GM21390 (cell line): ENCODE data around the gene DHRS1.
A peak's percentile ranks its signal among the peaks of the same experiment; 100 is the strongest.

Experiments
- ATAC-seq: cut with Tn5 transposase; IDR thresholded peaks from one replicate; pipeline ENCODE4 v1.9.1; 2021; ENCODE audit not compliant: unreplicated experiment

DHRS1 gene

DNA sequence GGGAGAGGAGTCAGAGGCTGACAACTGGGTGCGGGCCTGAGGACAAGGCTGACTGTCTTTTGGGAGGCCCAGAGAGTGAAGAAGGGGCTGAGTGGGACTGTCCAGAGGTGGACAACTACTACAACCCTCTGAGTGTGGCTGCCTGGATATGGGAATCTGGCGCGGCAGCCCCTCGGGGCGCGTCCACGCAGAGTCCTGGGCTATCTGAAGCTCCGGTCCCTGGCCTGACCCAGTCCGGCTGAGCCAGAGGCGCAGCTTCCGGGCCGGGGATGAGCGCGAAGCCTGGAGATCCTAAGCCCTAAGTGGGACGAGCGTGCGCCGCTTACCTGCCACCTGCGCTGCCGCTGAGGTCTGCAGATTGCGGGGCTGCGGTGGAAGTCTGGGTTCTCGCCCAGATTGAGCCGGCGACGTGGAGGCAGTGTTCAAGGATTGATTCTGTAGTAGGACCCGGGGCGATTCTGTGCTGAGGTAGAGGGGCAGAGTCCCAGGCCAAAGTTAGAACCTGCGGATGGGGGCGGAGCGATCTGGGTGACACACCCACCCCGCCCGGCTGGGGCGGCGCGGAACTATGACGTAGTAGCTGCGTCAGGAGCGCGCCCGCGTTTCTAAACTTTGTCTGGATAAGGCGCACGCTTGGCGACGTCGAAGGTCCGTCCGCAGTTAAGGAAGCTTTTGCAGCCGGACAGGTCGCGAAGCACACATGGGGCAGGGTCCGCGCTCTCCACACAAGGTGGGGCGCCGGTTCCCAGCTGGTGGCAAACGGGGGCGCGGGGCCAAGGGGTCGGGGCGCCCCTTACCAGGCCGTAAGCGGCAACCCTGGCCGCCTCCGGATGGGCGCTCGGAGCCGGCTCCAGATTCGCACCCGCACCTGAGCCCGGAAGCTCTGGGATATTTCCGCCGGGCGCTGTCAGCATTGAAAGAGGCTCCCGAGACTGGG is at the start of gene DHRS1, which contains the start of gene NOP9:
TSS of gene DHRS1 (minus strand) at position 526 of the 937 bp plus-strand sequence. CDS start 674 bp downstream, outside the sequence.
TSS of gene NOP9 (plus strand) at position 596 of the 937 bp plus-strand sequence. CDS start at position 701, 105 bp downstream.
- ATAC-seq: peak; percentile 62

DNA sequence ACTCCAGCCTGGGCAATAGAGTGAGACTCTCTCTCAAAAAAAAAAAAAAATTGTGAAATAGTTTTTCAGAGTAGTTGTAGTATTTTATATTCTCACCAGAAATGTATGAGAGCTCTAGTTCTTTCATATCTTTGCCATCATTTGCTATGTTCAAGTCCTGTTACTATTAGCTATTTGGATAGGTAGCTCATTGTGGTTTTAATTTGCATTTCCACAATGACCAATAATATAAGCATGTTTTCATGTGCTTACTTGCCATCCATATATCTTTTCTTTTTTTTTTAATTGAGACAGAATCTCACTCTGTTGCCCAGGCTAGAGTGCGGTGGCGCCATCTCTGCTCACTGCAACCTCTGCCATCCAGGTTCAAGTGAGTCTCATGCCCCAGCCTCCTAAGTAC is 48.6 kb upstream of the DHRS1 start:
- ATAC-seq: no peak

DNA sequence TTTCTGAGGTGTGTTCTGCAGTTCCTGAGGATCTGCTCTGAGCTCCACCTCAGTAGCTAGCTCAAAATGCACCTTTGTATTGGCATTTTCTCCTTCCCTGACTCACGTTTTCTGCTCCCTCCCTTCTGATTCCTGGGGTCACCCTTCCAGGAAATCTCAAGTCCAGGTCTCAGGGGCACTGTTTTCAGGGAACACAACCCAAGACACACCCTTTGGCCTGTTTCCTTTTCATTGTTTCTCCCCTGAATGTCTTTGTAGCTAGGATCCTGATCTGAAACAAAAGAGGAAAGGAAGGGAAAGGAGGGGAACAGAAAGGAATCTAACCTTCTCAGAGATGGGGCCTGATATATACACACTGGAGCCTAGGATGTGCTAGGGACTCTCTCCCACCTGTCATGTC is 47.6 kb upstream of the DHRS1 start:
- no peak for ATAC-seq

DNA sequence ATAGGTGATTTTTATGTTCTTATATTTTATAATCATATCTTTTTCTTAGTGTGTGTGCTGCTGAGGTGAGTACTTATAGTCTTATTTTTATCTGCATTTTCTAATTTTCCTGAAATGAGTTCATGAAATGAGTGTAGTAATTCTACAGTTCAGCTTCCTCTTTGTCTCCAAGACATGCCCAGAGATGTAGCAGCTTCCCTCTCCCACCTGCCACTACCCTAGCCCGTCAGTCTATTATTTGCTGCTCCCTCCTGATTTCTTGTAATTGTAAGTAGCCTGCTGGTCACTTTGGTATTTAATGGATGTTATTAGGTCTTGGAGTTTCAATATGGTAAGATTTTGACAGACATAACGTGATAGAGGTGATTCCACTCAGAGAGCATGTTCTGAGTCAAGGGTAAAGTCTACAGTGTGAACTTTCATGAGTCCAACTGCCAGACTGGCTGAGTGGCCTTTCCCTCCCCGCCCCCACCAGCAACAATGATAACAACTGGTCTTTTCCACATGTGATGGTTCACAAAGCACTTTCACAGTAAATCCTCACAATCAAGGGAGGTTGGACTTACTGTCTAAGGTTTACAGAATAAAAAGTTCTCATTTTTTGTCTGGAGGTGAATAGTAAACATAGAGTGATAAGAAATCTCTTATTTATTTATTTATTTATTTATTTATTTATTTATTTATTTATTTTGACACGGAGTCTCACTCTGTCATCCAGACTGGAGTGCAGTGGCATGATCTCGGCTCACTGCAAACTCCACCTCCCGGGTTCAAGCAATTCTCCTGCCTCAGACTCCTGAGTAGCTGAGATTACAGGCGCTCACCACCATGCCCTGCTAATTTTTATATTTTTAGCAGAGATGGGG is 44.4 kb upstream of the DHRS1 start:
- ATAC-seq: no peak

DNA sequence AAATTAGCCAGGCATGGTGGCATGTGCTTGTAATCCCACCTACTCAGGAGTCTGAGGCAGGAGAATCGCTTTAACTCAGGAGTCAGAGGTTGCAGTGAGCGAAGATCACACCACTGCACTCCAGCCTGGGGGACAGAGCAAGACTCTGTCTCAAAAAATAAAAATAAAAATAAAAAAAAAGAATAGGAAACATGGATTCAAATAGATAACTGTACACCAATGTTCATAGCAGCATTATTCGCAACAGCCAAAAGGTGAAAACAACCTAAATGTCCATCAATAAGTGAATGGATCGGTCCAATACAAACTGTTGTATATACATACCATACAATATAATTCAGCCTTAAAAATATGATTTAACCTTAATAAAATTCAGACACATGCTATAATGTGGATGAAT is 43.3 kb upstream of the DHRS1 start:
- ATAC-seq: no peak

DNA sequence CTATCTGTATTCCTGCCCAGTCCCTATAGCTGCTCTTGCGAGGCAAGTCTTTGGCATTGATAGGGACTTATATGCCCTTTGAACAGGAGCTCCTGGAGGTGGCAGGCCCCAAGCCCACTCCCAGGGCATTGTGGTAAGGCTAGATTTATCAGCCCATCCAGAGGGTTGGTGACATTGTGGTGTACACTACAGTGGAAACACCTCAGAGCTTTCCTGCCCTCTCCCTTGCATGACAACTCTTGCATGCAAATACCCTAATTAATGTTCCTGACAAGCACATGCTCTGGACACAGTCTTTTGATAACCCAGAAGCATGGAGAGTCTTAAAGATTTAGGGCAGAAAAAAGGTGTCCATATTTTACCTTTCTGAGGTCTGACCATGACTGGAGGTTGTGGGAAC is 41.0 kb upstream of the DHRS1 start:
- ATAC-seq: no peak

DNA sequence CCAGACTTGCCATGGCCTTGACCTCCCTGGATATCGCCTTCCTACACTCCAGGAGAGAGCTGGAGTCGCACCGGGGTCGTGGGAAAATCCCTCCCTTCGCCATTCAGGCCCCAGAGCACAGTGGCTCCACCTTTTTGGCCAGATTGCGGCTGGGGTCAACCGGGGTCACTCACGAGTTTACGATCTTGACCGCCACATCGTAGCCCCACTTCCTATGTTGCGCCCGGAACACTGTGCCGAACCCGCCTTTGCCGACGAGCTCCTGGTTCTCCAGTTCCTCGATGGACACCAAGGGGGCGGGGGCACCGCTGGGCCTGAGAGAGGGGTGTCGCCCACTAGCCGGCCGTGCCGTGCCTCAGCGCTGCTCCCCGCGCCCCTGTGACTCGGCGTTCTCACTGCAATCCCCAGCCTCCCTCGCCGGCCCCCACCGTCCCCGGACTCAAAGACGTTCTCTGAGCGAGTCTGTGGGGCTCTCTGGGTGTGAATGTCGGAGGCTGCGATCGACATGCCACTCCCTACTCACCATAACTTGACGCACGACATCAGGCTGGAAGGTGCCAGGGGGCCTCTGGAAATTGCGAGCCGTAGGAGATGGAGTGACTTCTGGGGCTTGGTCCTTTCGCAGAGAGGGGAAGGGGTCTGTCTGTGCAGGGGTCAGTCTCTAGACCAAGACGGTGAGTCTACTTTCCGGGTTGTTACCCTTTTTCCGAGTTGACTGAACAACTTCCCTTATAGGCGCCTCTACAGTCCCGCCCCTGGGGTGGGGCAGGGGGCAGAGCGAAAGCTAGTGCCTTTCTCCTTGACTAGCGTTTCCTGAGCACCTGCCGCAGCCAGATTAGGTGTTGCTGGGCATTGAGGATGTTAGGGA is 39.9 kb upstream of the DHRS1 start, which contains the start of gene RIPK3:
TSS of gene RIPK3 (minus strand) at position 708 of the 868 bp plus-strand sequence. CDS start at position 543, 165 bp downstream.
- ATAC-seq: peak; percentile 94

DNA sequence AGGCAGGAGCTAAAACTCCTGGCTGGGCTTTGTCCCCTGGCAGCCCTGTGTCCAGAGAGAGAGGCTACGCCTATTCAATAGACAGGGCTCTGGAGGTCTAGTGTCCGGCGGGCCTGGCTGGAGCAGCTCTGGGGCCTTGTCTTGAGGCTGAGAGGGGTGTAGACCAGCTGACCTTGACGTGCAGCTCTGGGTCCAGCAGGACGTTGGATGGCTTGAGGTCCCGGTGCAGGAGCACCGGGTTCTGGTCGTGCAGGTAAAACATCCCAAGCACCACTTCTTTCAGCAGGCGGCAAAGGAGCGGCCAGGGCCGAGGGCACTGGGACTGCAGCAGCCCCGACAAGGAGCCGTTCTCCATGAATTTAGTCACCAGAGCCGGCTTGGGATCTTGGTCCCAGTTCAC is 39.3 kb upstream of the DHRS1 start:
- ATAC-seq: no peak

DNA sequence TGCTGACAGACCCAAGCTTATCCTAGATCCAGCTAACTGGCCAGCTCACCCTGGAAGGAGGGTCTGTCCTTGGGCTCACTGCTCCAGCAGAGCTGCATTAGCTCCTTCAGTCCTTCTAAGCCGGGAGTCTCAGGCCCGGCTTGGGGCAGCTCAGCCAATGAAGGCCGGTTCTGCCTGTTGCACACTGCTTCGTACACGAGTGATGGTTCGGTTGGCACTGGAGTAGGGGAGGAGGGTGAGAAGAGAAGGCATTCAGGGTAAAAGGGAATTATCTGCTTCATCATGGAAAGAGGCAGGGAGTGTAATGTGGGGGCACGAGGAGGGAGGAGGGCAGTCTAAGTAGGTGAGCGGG is 38.2 kb upstream of the DHRS1 start:
- no peak for ATAC-seq

DNA sequence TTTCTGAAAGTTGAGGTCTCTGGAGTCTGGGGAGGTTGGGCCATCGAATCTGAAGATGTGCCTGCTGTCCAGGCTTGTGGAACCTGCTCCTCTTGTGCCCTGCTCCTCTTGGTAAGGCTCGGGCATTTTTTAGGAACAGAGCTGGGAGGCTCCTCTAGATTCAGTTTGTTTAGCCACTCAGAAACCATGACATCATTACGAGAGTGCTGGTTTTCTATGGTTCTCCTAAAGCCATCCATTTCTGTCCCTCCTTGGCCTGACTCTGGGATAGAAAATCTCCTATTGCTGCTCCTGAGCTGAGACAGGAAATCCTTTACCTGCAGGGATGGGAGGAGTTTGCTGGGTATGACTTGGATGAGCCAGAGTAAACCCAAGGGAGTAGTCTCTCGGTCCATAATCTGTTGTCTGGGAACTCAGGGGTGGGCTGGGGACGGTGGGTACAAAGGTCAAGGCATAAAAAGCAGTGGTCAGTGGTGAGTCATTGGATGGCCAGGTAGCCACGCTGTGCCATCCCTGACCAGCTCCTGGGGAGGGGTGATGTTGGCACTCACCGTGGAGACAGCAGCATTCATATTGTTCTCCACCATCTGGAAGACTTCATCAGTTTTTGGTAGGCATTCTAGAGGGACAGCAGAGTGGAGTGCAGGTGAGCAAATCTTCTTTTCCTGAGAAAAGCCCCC is 37.7 kb upstream of the DHRS1 start:
- ATAC-seq: no peak

DNA sequence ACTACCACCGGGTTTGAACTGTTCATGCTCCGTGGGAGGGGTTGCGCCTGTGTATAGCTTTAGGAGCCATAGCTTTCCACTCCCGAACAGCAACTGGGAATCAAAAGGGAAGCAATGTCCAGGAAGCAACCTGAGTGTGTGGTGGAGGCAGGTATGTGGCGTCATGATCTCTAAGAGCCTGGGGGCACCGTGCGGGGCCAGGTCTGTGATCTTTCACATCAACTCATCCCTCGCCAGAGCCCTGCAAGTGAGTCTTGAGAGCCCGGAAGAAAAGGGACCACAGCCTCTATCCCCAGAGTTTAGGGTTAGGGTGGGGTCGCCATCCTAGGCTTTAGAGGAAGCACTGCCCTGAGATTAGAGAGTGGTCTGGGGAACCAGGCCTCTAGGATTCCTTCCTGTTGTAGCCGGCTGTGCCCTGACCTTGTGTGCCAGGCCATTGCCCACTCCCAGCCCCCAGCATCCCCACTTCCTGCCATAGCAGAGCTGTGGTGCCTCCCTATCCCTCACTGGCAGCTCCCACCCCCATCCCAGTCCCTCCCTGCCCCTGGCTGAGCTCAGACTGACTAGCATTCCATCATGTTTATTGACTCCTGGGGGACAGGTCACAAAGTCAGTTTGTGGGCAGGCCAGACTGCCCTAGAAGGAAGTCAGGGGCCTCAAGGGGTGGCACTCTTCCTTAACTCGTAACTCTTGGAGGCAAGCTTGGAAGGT is 36.0 kb upstream of the DHRS1 start:
- no peak for ATAC-seq

DNA sequence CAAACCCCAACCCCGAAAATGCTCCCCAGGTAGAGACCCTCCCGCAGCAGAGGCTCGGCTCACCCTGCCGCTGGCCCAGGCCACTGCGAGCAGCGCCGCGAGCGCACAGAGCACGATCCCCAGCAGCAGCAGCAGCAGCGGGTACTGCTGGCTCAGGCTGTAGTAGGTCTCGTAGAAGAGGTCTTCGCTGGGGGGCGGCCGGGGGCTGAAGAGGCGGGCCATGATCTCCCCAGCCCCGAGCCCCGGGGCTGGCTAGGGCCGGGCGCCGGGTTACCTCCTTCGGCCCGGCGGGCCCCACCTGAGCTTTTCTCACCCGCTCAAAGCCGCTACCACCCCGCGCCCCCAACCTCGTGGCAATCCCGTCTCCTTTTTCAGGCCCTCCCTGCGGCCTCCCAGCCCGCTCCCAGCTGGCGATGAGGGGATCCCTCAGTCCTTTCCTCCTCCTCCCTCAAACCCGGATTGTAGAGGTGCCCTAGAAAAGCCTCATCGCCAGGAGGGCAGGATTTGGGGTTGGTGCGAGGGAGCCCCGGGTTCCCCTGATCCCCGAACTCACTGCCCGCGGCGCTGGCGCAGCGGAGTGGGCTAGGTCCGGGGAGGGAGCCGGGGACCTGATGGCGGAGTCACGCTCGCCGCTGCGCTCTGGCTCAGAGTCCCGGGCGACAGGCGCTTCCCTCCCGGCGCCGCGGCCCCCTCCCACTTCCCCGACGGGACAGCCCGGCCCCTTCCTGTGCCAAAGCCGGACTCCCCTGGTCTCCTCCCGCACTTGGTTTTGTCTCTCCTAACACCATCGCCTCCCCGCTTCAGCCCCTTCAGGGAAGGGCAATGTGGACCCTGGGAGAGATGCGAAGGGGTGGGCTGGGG is 35.1 kb upstream of the DHRS1 start, which contains the start of gene ADCY4:
TSS of gene ADCY4 (minus strand) at position 641 of the 861 bp plus-strand sequence. CDS start at position 222, 419 bp downstream.
- no peak for ATAC-seq

DNA sequence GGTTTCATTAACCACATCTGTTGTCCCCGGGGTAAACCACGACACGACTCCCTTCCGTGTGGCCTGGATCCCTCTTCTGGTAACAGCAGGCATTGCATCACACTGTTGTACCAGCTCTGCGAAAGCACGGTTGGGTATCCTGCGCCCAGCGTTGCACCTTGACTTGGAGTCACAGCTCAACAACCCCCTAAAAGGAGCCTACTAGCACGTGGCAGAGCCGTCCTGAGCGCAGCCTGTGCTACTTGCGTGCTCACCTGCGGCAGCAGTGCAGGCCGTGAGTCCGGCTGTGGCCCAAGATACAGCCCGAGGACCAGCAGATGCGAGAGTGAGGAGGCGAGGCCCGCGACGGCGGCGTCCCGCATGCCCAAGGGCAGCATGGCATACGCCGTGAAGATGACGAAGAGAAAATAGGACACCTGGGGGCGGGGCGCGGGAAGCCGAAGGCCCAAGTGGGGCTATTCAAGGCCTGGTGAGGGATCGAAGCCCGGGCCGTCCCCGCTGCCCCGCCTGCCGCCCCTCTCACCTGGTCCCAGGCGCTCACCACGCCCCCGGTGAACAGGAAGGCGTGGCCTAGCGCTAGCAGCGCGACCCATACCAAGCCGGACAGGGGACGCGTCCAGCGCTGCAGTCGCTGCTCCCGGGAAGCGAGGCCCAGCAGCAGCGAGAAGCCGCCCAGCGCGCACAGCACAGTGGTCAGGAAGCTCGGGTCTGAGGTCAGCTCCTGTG is 32.9 kb upstream of the DHRS1 start:
- peak; percentile 86 for ATAC-seq

DNA sequence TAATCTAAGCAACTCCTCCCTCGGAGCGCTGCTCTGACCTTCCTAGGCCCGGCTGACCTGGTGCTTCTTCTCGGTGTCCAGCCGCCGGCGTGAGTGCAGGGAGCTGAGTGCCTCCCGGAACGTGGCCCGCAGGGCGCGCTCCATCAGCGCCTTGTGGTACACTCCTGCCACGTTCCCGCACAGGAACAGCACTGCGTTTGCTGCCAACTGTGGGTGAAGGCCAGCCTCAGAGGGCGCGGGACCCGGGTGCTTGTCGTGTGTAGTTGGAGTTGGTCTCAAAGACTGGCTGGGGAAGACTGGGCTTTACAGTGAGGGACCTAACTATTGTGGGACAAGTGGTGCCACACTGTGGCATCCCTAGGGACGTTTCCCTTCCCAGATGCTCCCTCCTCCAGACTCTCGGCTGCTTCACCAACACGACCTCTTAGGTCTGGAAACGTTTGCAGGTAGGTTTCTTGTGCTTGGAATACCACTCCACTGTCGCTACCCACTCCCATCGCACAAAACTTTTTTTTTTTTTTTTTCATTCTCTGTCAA is 32.2 kb upstream of the DHRS1 start:
- ATAC-seq: peak; percentile 1

DNA sequence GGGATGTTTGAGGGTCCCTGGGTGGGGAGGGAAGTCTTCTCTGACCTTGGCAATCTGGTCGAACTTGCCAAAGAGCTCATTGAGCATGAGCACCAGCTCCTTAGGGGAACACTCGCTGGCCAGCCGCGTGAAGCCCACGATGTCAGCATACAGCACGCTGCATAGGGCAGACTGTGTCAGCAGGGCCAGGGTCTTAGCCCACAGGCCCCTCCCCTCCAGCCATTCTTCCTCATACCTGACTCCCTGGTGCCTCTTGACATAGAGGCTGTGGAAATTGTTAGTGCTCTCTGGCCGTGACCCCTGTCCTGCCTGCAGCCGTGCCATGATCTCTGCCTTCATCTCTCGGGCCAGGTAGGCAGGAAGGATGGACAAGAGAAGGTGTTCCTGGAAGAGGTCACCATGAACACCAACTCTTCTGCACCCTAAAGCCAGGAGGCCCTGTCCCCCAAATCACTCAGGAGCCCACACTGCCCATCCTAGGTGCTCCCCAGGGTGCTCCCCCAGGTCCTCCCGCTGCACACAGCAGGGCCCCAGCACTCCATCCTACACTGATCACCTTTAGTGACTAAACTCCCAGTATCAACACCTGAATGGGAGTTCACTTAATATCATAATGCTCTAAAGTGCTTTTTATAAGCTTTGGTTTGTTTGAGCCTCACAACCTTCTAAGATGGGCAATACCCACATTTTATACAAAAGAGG is 31.5 kb upstream of the DHRS1 start:
- ATAC-seq: no peak

DNA sequence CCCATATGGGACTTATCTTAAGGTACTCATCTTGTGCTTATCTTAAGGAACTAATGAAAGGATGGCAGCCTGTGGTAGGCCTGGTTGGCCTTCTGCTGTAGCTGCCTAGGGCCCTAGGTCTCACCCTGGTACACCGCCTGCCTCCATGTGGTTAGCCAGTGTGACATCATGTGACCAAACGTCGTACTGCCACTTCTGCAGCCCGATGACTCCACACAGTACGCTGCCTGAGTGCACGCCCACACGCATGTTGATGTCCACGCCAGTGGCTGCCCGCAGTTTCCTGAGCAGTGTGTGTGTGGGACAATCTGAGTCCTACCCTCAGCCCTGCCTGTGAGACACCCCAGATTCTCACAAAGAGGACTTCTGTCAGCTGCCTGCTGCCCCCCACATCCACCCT is 30.2 kb upstream of the DHRS1 start:
- no peak for ATAC-seq
